GM19438 (cell line): ENCODE measurements around the gene GAS2.

Experiments
- ATAC-seq: cut with Tn5 transposase; IDR thresholded peaks from one replicate; pipeline ENCODE4 v1.9.1; 2021; ENCODE audit warnings: low read depth; ENCODE audit not compliant: unreplicated experiment

GAS2 gene

DNA sequence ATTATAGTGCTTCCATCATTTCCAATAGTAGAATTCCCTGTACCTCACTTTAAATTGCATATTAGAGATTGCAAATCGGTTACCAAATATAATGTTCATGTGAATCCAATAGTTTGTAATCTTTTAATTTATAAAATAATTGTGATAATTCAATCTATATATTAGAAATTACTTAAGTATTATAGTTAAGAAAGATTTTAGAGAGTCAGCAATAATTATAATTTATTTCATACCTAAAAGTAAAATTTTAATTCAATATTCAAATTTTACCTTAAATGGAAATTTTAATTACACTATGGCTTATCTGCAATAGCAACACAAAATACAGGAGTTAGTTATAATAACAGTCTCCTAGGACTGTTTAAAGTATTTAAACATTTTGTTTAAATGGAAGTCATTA lies 180.3 kb downstream of the GAS2 start:
- ATAC-seq, result no peak

DNA sequence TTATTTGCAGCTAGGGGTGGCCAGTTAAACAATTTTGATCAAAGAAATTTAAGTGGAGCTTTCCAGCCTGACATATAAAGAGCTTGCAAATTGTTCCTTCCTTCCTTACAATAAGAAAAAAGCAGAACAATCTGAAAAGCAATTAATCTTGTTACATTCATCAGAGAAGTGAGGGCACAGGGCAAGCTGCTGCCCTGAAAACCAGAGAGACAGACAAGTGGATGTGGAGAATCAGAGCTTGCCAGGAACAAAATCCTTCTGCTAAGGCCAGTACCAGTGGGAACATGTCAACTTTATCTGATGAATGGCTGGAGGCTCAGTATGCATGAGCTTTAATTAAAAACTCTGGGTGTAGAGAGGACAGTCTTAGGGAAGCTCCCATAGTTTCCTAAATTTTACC lies 185.1 kb downstream of the GAS2 start:
- ATAC-seq, result no peak

DNA sequence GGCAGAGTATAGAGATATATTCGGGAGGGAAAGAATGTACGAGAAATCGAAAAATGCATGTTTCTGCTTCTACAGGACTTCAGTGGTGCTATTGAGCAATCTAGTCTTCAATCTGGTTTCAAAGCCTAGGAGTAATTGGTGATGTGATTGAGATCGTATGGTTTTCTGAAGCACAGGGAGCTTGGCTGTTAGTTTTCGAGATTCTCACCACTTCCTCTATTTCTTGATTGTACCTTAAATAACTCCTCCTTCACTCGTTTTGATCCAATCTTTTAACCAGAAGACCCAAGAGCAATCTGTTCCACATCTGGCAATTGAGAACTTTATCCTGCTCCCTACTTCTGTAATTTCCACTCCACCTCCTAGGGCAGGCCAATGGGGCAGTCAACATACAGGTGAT lies 193.3 kb downstream of the GAS2 start:
- ATAC-seq, result no peak

DNA sequence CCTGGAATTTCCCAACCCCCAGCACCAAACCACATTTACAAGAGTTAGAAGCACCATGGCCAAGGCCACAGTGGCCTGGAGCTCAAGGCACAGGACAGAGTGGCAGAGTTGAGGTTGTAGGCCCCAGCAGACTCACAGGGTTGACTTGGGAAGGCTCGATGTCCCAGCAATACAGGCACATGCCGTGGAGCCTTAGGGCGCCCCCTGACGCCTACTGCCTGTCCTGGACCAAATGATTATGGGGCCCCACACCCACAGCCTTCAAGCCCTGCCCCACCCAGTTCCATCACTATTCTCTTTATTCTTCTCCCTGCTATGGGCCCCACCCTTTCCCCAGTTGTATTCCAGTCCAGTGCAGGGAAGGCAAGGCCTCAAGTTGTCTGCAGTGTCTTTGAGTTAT lies 193.8 kb downstream of the GAS2 start, which contains the start of gene CCDC179:
Gene CCDC179, minus strand, starts transcription at position 234 of the 400 bp plus-strand sequence. Its CDS starts 53 bp downstream, at position 181.
- ATAC-seq, result no peak
